ENCODE results near the gene PEAR1. TPM values are rescaled to one million over a fixed set of nuclear protein-coding genes. Genes with fewer than 3 reads are reported as not detected.

Gene PEAR1
- total RNA-seq, 1 experiment from 2014 or later = 0.22 TPM

GRCh38 chr1:156863631-156864030, 29.9 kb upstream of the PEAR1 start:
- Histone ChIP-seq H3K9ac (ENCODE audit: low read length) (no peak overlapping the region), H3K9me3 (ENCODE audit: low read length) (no peaks in the 10 kb centered on the region), H3K79me2 (ENCODE audit: low read length) (no peaks in the 10 kb centered on the region), H3K27ac (ENCODE audit: low read length) (no peak overlapping the region), H3K27me3 (ENCODE audit: low read length) (no peaks in the 10 kb centered on the region), H2AFZ (ENCODE audit: low read length) (no peak overlapping the region), H3K4me1 (ENCODE audit: low read length) (no peaks in the 10 kb centered on the region), H4K20me1 (ENCODE audit: insufficient read depth, low read depth, low read length) (no peaks in the 10 kb centered on the region), H3K36me3 (ENCODE audit: insufficient read depth, low read length) (no peaks in the 10 kb centered on the region), H3K4me2 (ENCODE audit: low read depth, low read length, poor library complexity, severe bottlenecking) (no peak overlapping the region), H3K4me3 (ENCODE audit: low read length) (no peak overlapping the region), H3K9me2 (replicated peaks; ENCODE audit: insufficient read depth, low read length) (no peaks in the 10 kb centered on the region)
- DNase-seq = no peak

- Histone ChIP-seq H3K9me3 (ENCODE audit: low read length) (no peaks in the 10 kb centered on the region), H3K27ac (ENCODE audit: low read length) (no peak overlapping the region), H3K4me2 (ENCODE audit: low read depth, low read length, poor library complexity, severe bottlenecking) (no peak overlapping the region), H2AFZ (ENCODE audit: low read length) (no peak overlapping the region), H3K4me3 (ENCODE audit: low read length) (no peak overlapping the region), H3K4me1 (ENCODE audit: low read length) (no peaks in the 10 kb centered on the region), H3K9ac (ENCODE audit: low read length) (no peak overlapping the region), H3K36me3 (ENCODE audit: insufficient read depth, low read length) (no peaks in the 10 kb centered on the region), H3K27me3 (ENCODE audit: low read length) (no peaks in the 10 kb centered on the region), H3K9me2 (replicated peaks; ENCODE audit: insufficient read depth, low read length) (no peaks in the 10 kb centered on the region), H4K20me1 (ENCODE audit: insufficient read depth, low read depth, low read length) (no peaks in the 10 kb centered on the region), H3K79me2 (ENCODE audit: low read length) (no peaks in the 10 kb centered on the region)
- no peak for DNase-seq
These were observed 28.7 kb upstream of the PEAR1 start for GRCh38 chr1:156864796-156865195.

GRCh38 chr1:156865258-156865657, 28.3 kb upstream of the PEAR1 start:
- Histone ChIP-seq H3K9me2 (replicated peaks; ENCODE audit: insufficient read depth, low read length) (no peaks in the 10 kb centered on the region), H3K9ac (ENCODE audit: low read length) (no peak overlapping the region), H3K27ac (ENCODE audit: low read length) (no peak overlapping the region), H3K4me1 (ENCODE audit: low read length) (no peaks in the 10 kb centered on the region), H2AFZ (ENCODE audit: low read length) (no peak overlapping the region), H3K27me3 (ENCODE audit: low read length) (no peaks in the 10 kb centered on the region), H3K4me3 (ENCODE audit: low read length) (no peak overlapping the region), H4K20me1 (ENCODE audit: insufficient read depth, low read depth, low read length) (no peaks in the 10 kb centered on the region), H3K4me2 (ENCODE audit: low read depth, low read length, poor library complexity, severe bottlenecking) (no peak overlapping the region), H3K36me3 (ENCODE audit: insufficient read depth, low read length) (no peaks in the 10 kb centered on the region), H3K79me2 (ENCODE audit: low read length) (no peaks in the 10 kb centered on the region), H3K9me3 (ENCODE audit: low read length) (no peaks in the 10 kb centered on the region)
- no peak for DNase-seq

- Histone ChIP-seq H3K4me2 (ENCODE audit: low read depth, low read length, poor library complexity, severe bottlenecking) (no peak overlapping the region), H3K27ac (ENCODE audit: low read length) (no peak overlapping the region), H3K79me2 (ENCODE audit: low read length) (no peaks in the 10 kb centered on the region), H3K9me3 (ENCODE audit: low read length) (no peaks in the 10 kb centered on the region), H3K36me3 (ENCODE audit: insufficient read depth, low read length) (no peaks in the 10 kb centered on the region), H3K27me3 (ENCODE audit: low read length) (no peaks in the 10 kb centered on the region), H3K9ac (ENCODE audit: low read length) (no peak overlapping the region), H3K4me1 (ENCODE audit: low read length) (no peaks in the 10 kb centered on the region), H4K20me1 (ENCODE audit: insufficient read depth, low read depth, low read length) (no peaks in the 10 kb centered on the region), H2AFZ (ENCODE audit: low read length) (no peak overlapping the region), H3K9me2 (replicated peaks; ENCODE audit: insufficient read depth, low read length) (no peaks in the 10 kb centered on the region), H3K4me3 (ENCODE audit: low read length) (no peak overlapping the region)
- DNase-seq = no peak
These were observed 27.7 kb upstream of the PEAR1 start for GRCh38 chr1:156865865-156866248.

- H3K9ac ChIP-seq (ENCODE audit: low read length) = no peak overlapping the region
- no peaks in the 10 kb centered on the region for H3K27me3 ChIP-seq (ENCODE audit: low read length)
- DNase-seq = no peak
- no peak overlapping the region for H3K27ac ChIP-seq (ENCODE audit: low read length)
- H3K36me3 ChIP-seq (ENCODE audit: insufficient read depth, low read length) = no peaks in the 10 kb centered on the region
- no peaks in the 10 kb centered on the region for H4K20me1 ChIP-seq (ENCODE audit: insufficient read depth, low read depth, low read length)
- H3K9me3 ChIP-seq (ENCODE audit: low read length) = no peaks in the 10 kb centered on the region
- no peak overlapping the region for H3K4me2 ChIP-seq (ENCODE audit: low read depth, low read length, poor library complexity, severe bottlenecking)
- H3K4me1 ChIP-seq (ENCODE audit: low read length) = no peaks in the 10 kb centered on the region
- no peak overlapping the region for H3K4me3 ChIP-seq (ENCODE audit: low read length)
- H2AFZ ChIP-seq (ENCODE audit: low read length) = no peak overlapping the region
- no peaks in the 10 kb centered on the region for H3K79me2 ChIP-seq (ENCODE audit: low read length)
- no peaks in the 10 kb centered on the region for H3K9me2 ChIP-seq (replicated peaks; ENCODE audit: insufficient read depth, low read length)
These were observed 27.1 kb upstream of the PEAR1 start for GRCh38 chr1:156866249-156866909.

GRCh38 chr1:156868341-156868740, 25.2 kb upstream of the PEAR1 start:
- H3K27ac ChIP-seq (ENCODE audit: low read length) = no peak overlapping the region
- H4K20me1 ChIP-seq (ENCODE audit: insufficient read depth, low read depth, low read length) = no peaks in the 10 kb centered on the region
- no peak overlapping the region for H3K4me2 ChIP-seq (ENCODE audit: low read depth, low read length, poor library complexity, severe bottlenecking)
- no peaks in the 10 kb centered on the region for H3K36me3 ChIP-seq (ENCODE audit: insufficient read depth, low read length)
- no peaks in the 10 kb centered on the region for H3K9me3 ChIP-seq (ENCODE audit: low read length)
- no peaks in the 10 kb centered on the region for H3K4me1 ChIP-seq (ENCODE audit: low read length)
- H3K9me2 ChIP-seq (replicated peaks; ENCODE audit: insufficient read depth, low read length) = no peaks in the 10 kb centered on the region
- H3K9ac ChIP-seq (ENCODE audit: low read length) = no peak overlapping the region
- no peak overlapping the region for H2AFZ ChIP-seq (ENCODE audit: low read length)
- DNase-seq = no peak
- H3K4me3 ChIP-seq (ENCODE audit: low read length) = no peak overlapping the region
- no peaks in the 10 kb centered on the region for H3K27me3 ChIP-seq (ENCODE audit: low read length)
- no peaks in the 10 kb centered on the region for H3K79me2 ChIP-seq (ENCODE audit: low read length)

- H3K4me1 ChIP-seq (ENCODE audit: low read length) = no peaks in the 10 kb centered on the region
- H2AFZ ChIP-seq (ENCODE audit: low read length) = no peak overlapping the region
- H3K4me2 ChIP-seq (ENCODE audit: low read depth, low read length, poor library complexity, severe bottlenecking) = no peak overlapping the region
- H3K27me3 ChIP-seq (ENCODE audit: low read length) = no peaks in the 10 kb centered on the region
- H3K9ac ChIP-seq (ENCODE audit: low read length) = no peak overlapping the region
- H3K79me2 ChIP-seq (ENCODE audit: low read length) = no peaks in the 10 kb centered on the region
- H3K9me3 ChIP-seq (ENCODE audit: low read length) = no peaks in the 10 kb centered on the region
- H3K27ac ChIP-seq (ENCODE audit: low read length) = no peak overlapping the region
- no peaks in the 10 kb centered on the region for H4K20me1 ChIP-seq (ENCODE audit: insufficient read depth, low read depth, low read length)
- DNase-seq = no peak
- H3K4me3 ChIP-seq (ENCODE audit: low read length) = no peak overlapping the region
- H3K36me3 ChIP-seq (ENCODE audit: insufficient read depth, low read length) = no peaks in the 10 kb centered on the region
- no peaks in the 10 kb centered on the region for H3K9me2 ChIP-seq (replicated peaks; ENCODE audit: insufficient read depth, low read length)
These were observed 24.1 kb upstream of the PEAR1 start for GRCh38 chr1:156869455-156869854.

GRCh38 chr1:156873659-156874058, 19.9 kb upstream of the PEAR1 start:
- H4K20me1 ChIP-seq (ENCODE audit: insufficient read depth, low read depth, low read length) = no peaks in the 10 kb centered on the region
- H3K79me2 ChIP-seq (ENCODE audit: low read length) = no peaks in the 10 kb centered on the region
- H3K4me1 ChIP-seq (ENCODE audit: low read length) = no peaks in the 10 kb centered on the region
- H3K9me3 ChIP-seq (ENCODE audit: low read length) = no peaks in the 10 kb centered on the region
- H2AFZ ChIP-seq (ENCODE audit: low read length) = no peak overlapping the region
- no peak overlapping the region for H3K4me3 ChIP-seq (ENCODE audit: low read length)
- no peak for DNase-seq
- no peaks in the 10 kb centered on the region for H3K36me3 ChIP-seq (ENCODE audit: insufficient read depth, low read length)
- no peak overlapping the region for H3K4me2 ChIP-seq (ENCODE audit: low read depth, low read length, poor library complexity, severe bottlenecking)
- no peak overlapping the region for H3K9ac ChIP-seq (ENCODE audit: low read length)
- no peaks in the 10 kb centered on the region for H3K9me2 ChIP-seq (replicated peaks; ENCODE audit: insufficient read depth, low read length)
- no peak overlapping the region for H3K27ac ChIP-seq (ENCODE audit: low read length)
- H3K27me3 ChIP-seq (ENCODE audit: low read length) = no peaks in the 10 kb centered on the region

GRCh38 chr1:156874142-156874541, 19.4 kb upstream of the PEAR1 start:
- Histone ChIP-seq H4K20me1 (ENCODE audit: insufficient read depth, low read depth, low read length) (no peaks in the 10 kb centered on the region), H3K36me3 (ENCODE audit: insufficient read depth, low read length) (no peaks in the 10 kb centered on the region), H3K79me2 (ENCODE audit: low read length) (no peaks in the 10 kb centered on the region), H2AFZ (ENCODE audit: low read length) (no peak overlapping the region), H3K9me3 (ENCODE audit: low read length) (no peaks in the 10 kb centered on the region), H3K4me3 (ENCODE audit: low read length) (no peak overlapping the region), H3K9me2 (replicated peaks; ENCODE audit: insufficient read depth, low read length) (no peaks in the 10 kb centered on the region), H3K4me2 (ENCODE audit: low read depth, low read length, poor library complexity, severe bottlenecking) (no peak overlapping the region), H3K4me1 (ENCODE audit: low read length) (no peaks in the 10 kb centered on the region), H3K27me3 (ENCODE audit: low read length) (no peaks in the 10 kb centered on the region), H3K9ac (ENCODE audit: low read length) (no peak overlapping the region), H3K27ac (ENCODE audit: low read length) (no peak overlapping the region)
- DNase-seq = no peak
